ENCODE measurements around the gene CSF3R. TPM values are rescaled to one million over a fixed set of nuclear protein-coding genes. Genes with fewer than 3 reads are reported as not detected.

CSF3R gene
- total and polyA plus RNA-seq, 2 of the 4 experiments (the other 2 are of a cell fraction): not detected

- H4K5ac ChIP-seq (ENCODE audit: low read depth, low read length): no peak overlapping the region
- ATAC-seq (ENCODE audit: low read depth): no peak
Observed at GRCh38 chr1:36510418-36510817, 27.7 kb upstream of the CSF3R start.

More at GRCh38 chr1:36510418-36510817, 27.7 kb upstream of the CSF3R start:
- H4K8ac ChIP-seq (ENCODE audit: low read depth in 2 of 2, low read length in 2 of 2): no peak overlapping the region
- in situ Hi-C loops (cut with MboI; ENCODE audit: low sequenced_read_pairs): no loop called here
- H3K9me1 ChIP-seq (ENCODE audit: insufficient read depth, low read length): no peaks in the 10 kb centered on the region
- no peak overlapping the region for H3K4ac ChIP-seq (ENCODE audit: low read depth, low read length)
- peaks cover 7% of the 10 kb centered on the region for H3K27me3 ChIP-seq (ENCODE audit: control insufficient read depth, insufficient read depth, low read length)
- no peak overlapping the region for H2AK9ac ChIP-seq (replicated peaks; ENCODE audit: low read depth, low read length, poor library complexity)
- BruUV-seq (replicated peaks): no TSS peak
- H3K9me3 ChIP-seq (ENCODE audit: control insufficient read depth, insufficient read depth, low read length): no peaks in the 10 kb centered on the region
- dilution Hi-C loops (cut with HindIII; ENCODE audit: low sequenced_read_pairs, unreplicated experiment): no loop called here
- intact Hi-C loops (cut with micrococcal nuclease): no loop called here
- no peak overlapping the region for H3K9ac ChIP-seq (ENCODE audit: low read depth, low read length)
- no peak overlapping the region for H3K56ac ChIP-seq (ENCODE audit: extremely low read depth, insufficient read depth, low read length)
- H4K20me1 ChIP-seq (ENCODE audit: insufficient read depth, low read length): no peaks in the 10 kb centered on the region
- DNase-seq: no peak
- WGBS, 2 experiments (ENCODE audit: extremely low coverage in 2 of 2, insufficient read length in 1 of 2): 78% methylated on average over 3 of the region's 7 CpGs; no CpG with 5 or more reads in 1 of the 2 experiments
- no peak overlapping the region for H4K91ac ChIP-seq (ENCODE audit: insufficient read depth, low read depth, low read length)
- H3K4me2 ChIP-seq (ENCODE audit: low read depth, low read length): no peak overlapping the region
- H3K27ac ChIP-seq (ENCODE audit: insufficient read depth, low read length): no peak overlapping the region
- no peak overlapping the region for H3K18ac ChIP-seq (ENCODE audit: low read depth, low read length)
- H2AK5ac ChIP-seq (ENCODE audit: low read depth, low read length): no peak overlapping the region
- CTCF ChIA-PET: no interaction called here
- no peak overlapping the region for H2BK5ac ChIP-seq (ENCODE audit: low read depth, low read length, poor library complexity, severe bottlenecking)
- no peaks in the 10 kb centered on the region for H3K36me3 ChIP-seq (ENCODE audit: control insufficient read depth, insufficient read depth, low read length)
- no peak overlapping the region for H2BK20ac ChIP-seq (ENCODE audit: low read depth, low read length)
- H3K4me3 ChIP-seq (ENCODE audit: insufficient read depth, low read depth, low read length): no peak overlapping the region
- no peak overlapping the region for H2AFZ ChIP-seq (replicated peaks; ENCODE audit: low read length, poor library complexity)
- no peak overlapping the region for H2BK120ac ChIP-seq (ENCODE audit: low read depth, low read length)
- TF ChIP-seq MAFK (IDR thresholded peaks at IDR 0.05; ENCODE audit: low read depth, low read length) (no peak), MAZ (IDR thresholded peaks at IDR 0.05; ENCODE audit: borderline replicate concordance, low read depth, low read length) (no peak), CTCF (conservative IDR thresholded peaks at IDR 0.05; ENCODE audit: low read depth, low read length) (no peak)
- no peaks in the 10 kb centered on the region for H3K79me1 ChIP-seq (ENCODE audit: low read depth in 1 of 2, low read length in 2 of 2)
- H3K23ac ChIP-seq (ENCODE audit: low read depth, low read length): no peak overlapping the region
- no peak overlapping the region for H3K14ac ChIP-seq (replicated peaks; ENCODE audit: low read depth, low read length)
- POLR2A ChIA-PET (ENCODE audit: unreplicated experiment): no interaction called here
- no peaks in the 10 kb centered on the region for H3K4me1 ChIP-seq (ENCODE audit: control insufficient read depth, insufficient read depth, low read length)
- no peak overlapping the region for H2BK15ac ChIP-seq (ENCODE audit: low read depth, low read length)

All from IMR-90 (cell line).